CD14-positive monocyte (primary cell): ENCODE data around the gene TMCC1. TPM values are rescaled to one million over a fixed set of nuclear protein-coding genes. Genes with fewer than 3 reads are reported as not detected.

Experiments
- DNase-seq, 3 donors: peaks; one replicate each; pipeline ENCODE4 v3.0.0-alpha.2; 2011 to 2022
- H2AFZ ChIP-seq: 2 replicates; pipeline ENCODE4 v1.6.0; 2012; ENCODE audit warnings: mild to moderate bottlenecking, low read depth, low read length, inconsistent platforms; ENCODE audit not compliant: insufficient read depth, poor library complexity, severe bottlenecking
- H3K27ac ChIP-seq, 2 donors: 1 replicate in 1 of 2; 2 replicates in 1 of 2; pipeline ENCODE4 v1.5.1; 2012 to 2013; ENCODE audit warnings: low read length in 2 of 2, control low read depth in 1 of 2, inconsistent platforms in 1 of 2, low read depth in 1 of 2, mild to moderate bottlenecking in 1 of 2
- H3K27me3 ChIP-seq, 2 donors: one replicate each; pipeline versions ENCODE4 v1.6.0 to v1.6.1; 2011 to 2013; ENCODE audit warnings: low read length in 2 of 2; ENCODE audit not compliant: control insufficient read depth in 2 of 2, insufficient read depth in 2 of 2
- H3K36me3 ChIP-seq, 2 donors: replicated peaks in 1 of 2; 1 replicate in 1 of 2; 2 replicates in 1 of 2; pipeline versions ENCODE4 v1.5.1 to v1.6.1; 2012 to 2013; ENCODE audit warnings: low read length in 2 of 2, control low read depth in 1 of 2, inconsistent platforms in 1 of 2, mild to moderate bottlenecking in 1 of 2; ENCODE audit not compliant: insufficient read depth in 2 of 2, control insufficient read depth in 1 of 2
- H3K4me1 ChIP-seq, 2 donors: 1 replicate in 1 of 2; 2 replicates in 1 of 2; pipeline versions ENCODE4 v1.5.1 to v1.6.1; 2012 to 2013; ENCODE audit warnings: low read length in 2 of 2, control low read depth in 1 of 2, inconsistent platforms in 1 of 2, mild to moderate bottlenecking in 1 of 2, moderate library complexity in 1 of 2; ENCODE audit not compliant: insufficient read depth in 2 of 2, control insufficient read depth in 1 of 2
- H3K4me2 ChIP-seq: replicated peaks from 2 replicates; pipeline ENCODE3; 2012; ENCODE audit warnings: low read length, moderate library complexity, mild to moderate bottlenecking; ENCODE audit not compliant: poor library complexity, severe bottlenecking; ENCODE audit errors: extremely low read depth
- H3K4me3 ChIP-seq, 3 experiments: fragments of 200-600 bp in 1 of 3; sonication (generic) in 1 of 3; replicated peaks in 1 of 3; 1 replicate in 2 of 3; 2 replicates in 1 of 3; pipeline ENCODE4 v1.5.1; 2011 to 2013; ENCODE audit warnings: low read length in 3 of 3, mild to moderate bottlenecking in 3 of 3, control low read depth in 2 of 3, low read depth in 2 of 3, inconsistent platforms in 1 of 3, moderate library complexity in 1 of 3
- H3K79me2 ChIP-seq: 2 replicates; pipeline ENCODE4 v1.6.0; 2012; ENCODE audit warnings: mild to moderate bottlenecking, control low read depth, inconsistent platforms, low read length, moderate library complexity; ENCODE audit not compliant: insufficient read depth
- H3K9ac ChIP-seq: 2 replicates; pipeline ENCODE4 v1.6.0; 2017; ENCODE audit warnings: low read length, mild to moderate bottlenecking; ENCODE audit not compliant: insufficient read depth, poor library complexity, severe bottlenecking
- H3K9me3 ChIP-seq, 2 donors: replicated peaks in 1 of 2; 1 replicate in 1 of 2; 2 replicates in 1 of 2; pipeline versions ENCODE4 v1.5.1 to v1.6.1; 2012 to 2013; ENCODE audit warnings: low read length in 2 of 2, control low read depth in 1 of 2; ENCODE audit not compliant: control insufficient read depth in 1 of 2, insufficient read depth in 1 of 2
- H4K20me1 ChIP-seq: 2 replicates; pipeline ENCODE4 v1.6.0; 2012; ENCODE audit warnings: mild to moderate bottlenecking, low read length, control low read depth, moderate library complexity; ENCODE audit not compliant: insufficient read depth
- H3K27ac Mint-ChIP-seq, 7 donors: one replicate each; pipeline ENCODE4 v1.8.0; 2020; ENCODE audit warnings: mild to moderate bottlenecking in 7 of 7, mixed read lengths in 7 of 7, moderate library complexity in 6 of 7, inconsistent platforms in 2 of 7
- H3K27me3 Mint-ChIP-seq, 3 donors: one replicate each; pipeline ENCODE4 v1.8.0; 2021 to 2022; ENCODE audit warnings: low read depth in 3 of 3, mild to moderate bottlenecking in 3 of 3, mixed read lengths in 3 of 3, moderate library complexity in 3 of 3, inconsistent platforms in 1 of 3
- H3K36me3 Mint-ChIP-seq, 2 donors: one replicate each; pipeline ENCODE4 v1.8.0; 2020; ENCODE audit warnings: mixed read lengths in 2 of 2, inconsistent platforms in 1 of 2, mild to moderate bottlenecking in 1 of 2
- H3K4me1 Mint-ChIP-seq: one replicate; pipeline ENCODE4 v1.8.0; 2020; ENCODE audit warnings: mild to moderate bottlenecking, mixed read lengths
- H3K4me3 Mint-ChIP-seq, 2 donors: one replicate each; pipeline ENCODE4 v1.8.0; 2020; ENCODE audit warnings: mild to moderate bottlenecking in 2 of 2, mixed read lengths in 2 of 2, moderate library complexity in 1 of 2
- H3K9me3 Mint-ChIP-seq, 7 donors: one replicate each; pipeline ENCODE4 v1.8.0; 2020 to 2022; ENCODE audit warnings: mixed read lengths in 7 of 7, mild to moderate bottlenecking in 6 of 7, moderate library complexity in 6 of 7, inconsistent platforms in 2 of 7
- WGBS: methylation state at CpG from one replicate; pipeline ENCODE4 v1.1.5; 2013; ENCODE audit warnings: missing lambda C conversion rate; ENCODE audit not compliant: insufficient coverage; 5-methylcytosine and 5-hydroxymethylcytosine counted together
- intact Hi-C, 2 donors: fragments of 100-400 bp; cut with micrococcal nuclease; formaldehyde crosslinking; loops; one replicate each; pipeline versions ENCODE4 v1.15.0 to v1.15.1; 2023
- polyA plus RNA-seq, 3 donors: library from polyadenylated mRNA; depleted of rRNA in 1 of 3; unstranded in 2 of 3; stranded (reverse) in 1 of 3; fragments of 300-500 nt in 2 of 3; fragments of >200 nt in 1 of 3; fragmentation: Illumina TruSeq in 2 of 3; gene quantifications; 1 replicate in 2 of 3; 2 replicates in 1 of 3; pipeline ENCODE4 v1.2.3, GENCODE V29; 2012 to 2021
- TF ChIP-seq, protein P1 (sequence below): fragments of 200-600 bp; IDR thresholded peaks from one replicate; pipeline ENCODE4 v1.8.0; 2022; ENCODE audit warnings: antibody characterized with exemption, mild to moderate bottlenecking

TMCC1 gene
- polyA plus RNA-seq, 3 donors: 5.0 to 10.2 (median 5.0) TPM

GRCh38 chr3:129732200-129732876 lies 161.2 kb downstream of the TMCC1 start:
- intact Hi-C loops: no loop called here
- WGBS: no CpG with 5 or more reads among the region's 1 CpG
- Histone ChIP-seq H4K20me1 (peaks cover 12% of the 10 kb centered on the region), H3K36me3 (no peaks in the 10 kb centered on the region), H3K4me2 (no peak overlapping the region), H3K4me1 (no peaks in the 10 kb centered on the region), H2AFZ (no peak overlapping the region), H3K4me3 (no peak overlapping the region), H3K9ac (no peak overlapping the region), H3K9me3 (no peaks in the 10 kb centered on the region), H3K79me2 (no peaks in the 10 kb centered on the region), H3K27ac (no peak overlapping the region), H3K27me3 (no peaks in the 10 kb centered on the region)
- no peak overlapping the region for H3K27ac Mint-ChIP-seq
- no peaks in the 10 kb centered on the region for H3K9me3 Mint-ChIP-seq
- no peak overlapping the region for H3K4me3 Mint-ChIP-seq
- peaks cover 0 to 2% (median 0%) of the 10 kb centered on the region in 3 donors for H3K27me3 Mint-ChIP-seq
- TF ChIP-seq, protein P1, sequence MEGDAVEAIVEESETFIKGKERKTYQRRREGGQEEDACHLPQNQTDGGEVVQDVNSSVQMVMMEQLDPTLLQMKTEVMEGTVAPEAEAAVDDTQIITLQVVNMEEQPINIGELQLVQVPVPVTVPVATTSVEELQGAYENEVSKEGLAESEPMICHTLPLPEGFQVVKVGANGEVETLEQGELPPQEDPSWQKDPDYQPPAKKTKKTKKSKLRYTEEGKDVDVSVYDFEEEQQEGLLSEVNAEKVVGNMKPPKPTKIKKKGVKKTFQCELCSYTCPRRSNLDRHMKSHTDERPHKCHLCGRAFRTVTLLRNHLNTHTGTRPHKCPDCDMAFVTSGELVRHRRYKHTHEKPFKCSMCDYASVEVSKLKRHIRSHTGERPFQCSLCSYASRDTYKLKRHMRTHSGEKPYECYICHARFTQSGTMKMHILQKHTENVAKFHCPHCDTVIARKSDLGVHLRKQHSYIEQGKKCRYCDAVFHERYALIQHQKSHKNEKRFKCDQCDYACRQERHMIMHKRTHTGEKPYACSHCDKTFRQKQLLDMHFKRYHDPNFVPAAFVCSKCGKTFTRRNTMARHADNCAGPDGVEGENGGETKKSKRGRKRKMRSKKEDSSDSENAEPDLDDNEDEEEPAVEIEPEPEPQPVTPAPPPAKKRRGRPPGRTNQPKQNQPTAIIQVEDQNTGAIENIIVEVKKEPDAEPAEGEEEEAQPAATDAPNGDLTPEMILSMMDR: no peak
- DNase-seq: no peak
- H3K4me1 Mint-ChIP-seq: no peaks in the 10 kb centered on the region
- H3K36me3 Mint-ChIP-seq: peaks cover 5 to 9% of the 10 kb centered on the region in 2 donors

DNA sequence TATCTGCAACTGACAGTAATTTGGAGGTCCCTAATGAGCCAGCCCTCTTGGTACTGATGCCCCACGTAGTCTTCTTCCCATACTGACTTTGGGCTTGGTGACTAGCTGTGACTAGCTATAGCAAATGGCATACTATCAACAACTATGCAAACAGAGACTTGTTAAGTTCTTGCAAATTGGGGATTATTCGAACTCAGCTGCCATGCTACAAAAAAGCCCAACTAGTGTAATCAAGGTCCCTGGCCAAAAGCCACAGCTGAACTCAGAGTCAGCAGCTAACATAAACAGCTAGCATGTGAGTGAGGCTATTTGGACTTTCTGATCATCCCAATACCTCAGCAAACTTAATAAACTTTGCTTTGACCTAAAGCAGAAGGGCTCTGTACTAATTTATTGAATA lies 165.8 kb downstream of the TMCC1 start:
- H4K20me1 ChIP-seq: peaks cover 15% of the 10 kb centered on the region
- H3K4me3 ChIP-seq: no peak overlapping the region
- H3K4me1 Mint-ChIP-seq: no peaks in the 10 kb centered on the region
- H3K79me2 ChIP-seq: no peaks in the 10 kb centered on the region
- H3K9me3 Mint-ChIP-seq: no peaks in the 10 kb centered on the region
- no peak overlapping the region for H2AFZ ChIP-seq
- no peaks in the 10 kb centered on the region for H3K27me3 ChIP-seq
- H3K4me1 ChIP-seq: no peaks in the 10 kb centered on the region
- TF ChIP-seq, protein P1: no peak
- H3K27ac Mint-ChIP-seq: no peak overlapping the region
- no peak for DNase-seq
- no peaks in the 10 kb centered on the region for H3K9me3 ChIP-seq
- no peak overlapping the region for H3K4me3 Mint-ChIP-seq
- WGBS: 100% methylated on average over 1 of the region's 2 CpGs
- H3K4me2 ChIP-seq: no peak overlapping the region
- H3K27me3 Mint-ChIP-seq: peaks cover 0 to 2% (median 0%) of the 10 kb centered on the region in 3 donors
- intact Hi-C loops: no loop called here
- H3K36me3 Mint-ChIP-seq: peaks cover 0 to 6% of the 10 kb centered on the region in 2 donors
- H3K36me3 ChIP-seq: no peaks in the 10 kb centered on the region
- H3K27ac ChIP-seq: no peak overlapping the region
- H3K9ac ChIP-seq: no peak overlapping the region
